Measurements from ENCODE around the gene HNRNPH2. TPM values are rescaled to one million over a fixed set of nuclear protein-coding genes. Genes with fewer than 3 reads are reported as not detected.

Gene HNRNPH2, protein sequence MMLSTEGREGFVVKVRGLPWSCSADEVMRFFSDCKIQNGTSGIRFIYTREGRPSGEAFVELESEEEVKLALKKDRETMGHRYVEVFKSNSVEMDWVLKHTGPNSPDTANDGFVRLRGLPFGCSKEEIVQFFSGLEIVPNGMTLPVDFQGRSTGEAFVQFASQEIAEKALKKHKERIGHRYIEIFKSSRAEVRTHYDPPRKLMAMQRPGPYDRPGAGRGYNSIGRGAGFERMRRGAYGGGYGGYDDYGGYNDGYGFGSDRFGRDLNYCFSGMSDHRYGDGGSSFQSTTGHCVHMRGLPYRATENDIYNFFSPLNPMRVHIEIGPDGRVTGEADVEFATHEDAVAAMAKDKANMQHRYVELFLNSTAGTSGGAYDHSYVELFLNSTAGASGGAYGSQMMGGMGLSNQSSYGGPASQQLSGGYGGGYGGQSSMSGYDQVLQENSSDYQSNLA
- polyA plus RNA-seq (2011; rRNA removed) (17.9 and 37.4 TPM in 2 replicates), polyA minus RNA-seq (2011; rRNA and poly(A)+ RNA removed) (13.1 and 13.8 TPM in 2 replicates)

DNA sequence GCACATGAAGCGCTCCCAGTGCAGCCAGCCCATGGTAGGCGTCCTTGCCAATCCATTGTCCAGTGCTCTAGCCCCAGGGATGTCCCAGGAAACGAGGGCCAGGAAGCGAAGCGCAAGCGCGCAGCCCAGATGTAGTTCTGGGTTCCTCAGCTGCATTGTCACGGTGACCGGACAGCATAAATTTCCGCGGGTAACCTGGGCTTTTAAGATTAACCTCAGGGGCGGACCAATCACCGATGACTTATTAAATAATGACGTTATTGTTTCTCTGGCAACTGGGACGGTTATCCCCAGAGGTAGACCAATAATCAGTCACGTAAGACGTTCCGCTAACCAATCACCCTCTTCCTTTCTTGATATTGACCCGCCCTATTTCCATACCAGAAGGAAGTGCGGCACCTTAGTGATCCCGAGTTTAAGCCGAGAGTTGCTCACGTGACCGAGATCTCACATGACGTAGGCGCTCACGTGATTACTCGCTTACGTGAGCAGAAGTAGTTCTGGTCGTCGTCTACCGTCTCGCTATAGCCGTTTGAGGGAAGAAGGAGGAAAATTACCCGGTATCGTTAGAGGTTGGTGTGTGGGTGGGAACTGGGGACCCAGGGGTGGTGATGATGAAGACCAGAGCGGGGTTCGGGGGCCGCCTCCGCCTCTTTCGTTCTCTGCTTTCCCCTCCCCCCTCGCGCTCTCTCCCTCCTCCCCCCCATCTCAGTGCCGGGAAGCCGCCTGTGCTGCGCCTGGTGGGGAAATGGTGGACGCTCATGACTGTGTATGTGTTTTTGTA is at the start of gene HNRNPH2, which contains the start of gene GLA:
Gene HNRNPH2, plus strand, starts transcription at position 475 of the 784 bp plus-strand sequence. CDS start 3,767 bp downstream, outside the sequence.
Gene GLA, minus strand, starts transcription at position 178 of the 784 bp plus-strand sequence. Its CDS starts 22 bp downstream, at position 156.
- POLR2A ChIA-PET: interaction anchor here (0.7 kb wide), 1 partner anchor 247 kb away, joined by 7 read pairs; no protein-coding TSS in a partner anchor

DNA sequence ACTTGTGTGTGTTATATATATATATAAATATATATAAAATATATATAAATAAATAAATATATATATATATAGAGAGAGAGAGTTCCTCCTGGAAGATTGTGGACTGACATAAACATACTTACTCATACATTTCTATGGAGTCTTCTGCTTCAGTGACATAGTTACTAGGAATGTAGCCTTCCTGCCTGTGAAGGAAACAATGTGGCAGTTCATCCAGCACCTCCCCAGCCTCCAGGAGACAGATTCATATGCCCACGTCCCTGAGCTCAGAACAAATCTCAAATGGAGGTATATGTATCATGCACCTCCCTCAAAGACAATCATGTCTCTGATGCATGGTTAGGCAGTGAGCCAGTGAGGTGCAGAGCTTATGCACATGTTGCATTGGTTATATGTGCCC is 48.1 kb upstream of the HNRNPH2 start:
- ChIA-PET CTCF (no interaction called here), POLR2A (no interaction called here)
- H3K36me3 ChIP-seq (ENCODE audit: control insufficient read depth, insufficient read depth, low read length): no peaks in the 10 kb centered on the region
- H3K27me3 ChIP-seq (ENCODE audit: control insufficient read depth, insufficient read depth, low read length): no peaks in the 10 kb centered on the region
- DNase-seq (ENCODE audit: low read depth): no peak
- no peak overlapping the region for H3K4me3 ChIP-seq (ENCODE audit: low read depth, low read length)
- TF ChIP-seq, protein P1, sequence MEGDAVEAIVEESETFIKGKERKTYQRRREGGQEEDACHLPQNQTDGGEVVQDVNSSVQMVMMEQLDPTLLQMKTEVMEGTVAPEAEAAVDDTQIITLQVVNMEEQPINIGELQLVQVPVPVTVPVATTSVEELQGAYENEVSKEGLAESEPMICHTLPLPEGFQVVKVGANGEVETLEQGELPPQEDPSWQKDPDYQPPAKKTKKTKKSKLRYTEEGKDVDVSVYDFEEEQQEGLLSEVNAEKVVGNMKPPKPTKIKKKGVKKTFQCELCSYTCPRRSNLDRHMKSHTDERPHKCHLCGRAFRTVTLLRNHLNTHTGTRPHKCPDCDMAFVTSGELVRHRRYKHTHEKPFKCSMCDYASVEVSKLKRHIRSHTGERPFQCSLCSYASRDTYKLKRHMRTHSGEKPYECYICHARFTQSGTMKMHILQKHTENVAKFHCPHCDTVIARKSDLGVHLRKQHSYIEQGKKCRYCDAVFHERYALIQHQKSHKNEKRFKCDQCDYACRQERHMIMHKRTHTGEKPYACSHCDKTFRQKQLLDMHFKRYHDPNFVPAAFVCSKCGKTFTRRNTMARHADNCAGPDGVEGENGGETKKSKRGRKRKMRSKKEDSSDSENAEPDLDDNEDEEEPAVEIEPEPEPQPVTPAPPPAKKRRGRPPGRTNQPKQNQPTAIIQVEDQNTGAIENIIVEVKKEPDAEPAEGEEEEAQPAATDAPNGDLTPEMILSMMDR (IDR thresholded peaks at IDR 0.05; ENCODE audit: insufficient read depth, low read depth, low read length): no peak

More for the DNA sequence above, at the start of gene HNRNPH2, which contains the start of gene GLA:
- DNase-seq (ENCODE audit: low read depth): peak; percentile 97
- H3K36me3 ChIP-seq (ENCODE audit: control insufficient read depth, insufficient read depth, low read length): no peaks in the 10 kb centered on the region; the same call in 1 of the 2 replicates
- CTCF ChIA-PET: interaction anchor here (1.0 kb wide), 1 partner anchor 17 kb away, joined by 3 read pairs; the partner anchor contains the start of gene RPL36A
- peak within 1 kb of the TSS; percentile 70 for H3K4me3 ChIP-seq (ENCODE audit: low read depth, low read length)
- no peaks in the 10 kb centered on the region for H3K27me3 ChIP-seq (ENCODE audit: control insufficient read depth, insufficient read depth, low read length)
- TF ChIP-seq, protein P1 (IDR thresholded peaks at IDR 0.05; ENCODE audit: insufficient read depth, low read depth, low read length): peak; percentile 12; the same call in 1 of the 2 replicates

DNA sequence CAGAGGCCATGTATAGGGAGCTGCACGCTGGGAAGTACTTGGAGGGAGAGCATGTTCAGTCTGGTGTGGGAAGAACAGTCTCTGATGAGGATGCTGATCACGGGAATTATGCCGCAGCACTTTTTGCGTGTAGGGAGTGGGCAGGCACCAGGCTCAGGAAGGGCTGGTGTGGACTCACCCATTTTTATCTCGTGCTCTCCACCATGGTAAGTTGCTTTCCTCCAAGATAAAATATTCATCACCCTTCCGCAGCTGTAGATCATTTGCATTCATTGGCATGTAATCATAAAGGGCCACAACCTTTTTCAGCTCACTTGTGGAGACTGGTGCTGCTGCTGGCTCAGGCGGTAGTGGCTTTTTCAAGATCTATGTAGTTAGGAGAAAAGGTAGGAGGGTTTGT is 47.6 kb upstream of the HNRNPH2 start:
- no peak for DNase-seq (ENCODE audit: low read depth)

DNA sequence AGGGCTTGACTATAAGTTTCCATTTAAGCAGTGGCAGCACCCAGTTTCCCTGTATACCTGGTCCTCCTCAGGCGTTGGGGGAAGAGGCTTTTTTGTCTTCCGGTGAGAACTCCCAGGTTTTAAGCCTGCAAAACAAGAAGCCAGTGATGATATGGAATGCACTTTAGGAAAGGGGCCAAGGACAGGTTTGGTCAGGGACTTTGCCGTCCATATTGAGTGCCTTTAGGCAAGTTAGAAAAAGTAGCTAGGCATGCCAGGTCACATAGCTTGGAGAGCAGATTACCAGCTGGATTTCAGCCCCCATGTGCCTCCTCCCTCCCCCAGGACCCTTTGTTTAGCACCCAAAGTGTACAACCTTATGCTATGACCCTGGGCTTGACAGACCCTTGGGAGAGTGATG is 45.9 kb upstream of the HNRNPH2 start:
- no peaks in the 10 kb centered on the region for H3K27me3 ChIP-seq (ENCODE audit: control insufficient read depth, insufficient read depth, low read length)
- H3K4me3 ChIP-seq (ENCODE audit: low read depth, low read length): no peak overlapping the region
- no peak for DNase-seq (ENCODE audit: low read depth)
- ChIA-PET CTCF (no interaction called here), POLR2A (no interaction called here)
- no peaks in the 10 kb centered on the region for H3K36me3 ChIP-seq (ENCODE audit: control insufficient read depth, insufficient read depth, low read length)
- TF ChIP-seq, protein P1 (IDR thresholded peaks at IDR 0.05; ENCODE audit: insufficient read depth, low read depth, low read length): no peak

More for the DNA sequence above, 47.6 kb upstream of the HNRNPH2 start:
- Histone ChIP-seq H3K36me3 (ENCODE audit: control insufficient read depth, insufficient read depth, low read length) (no peaks in the 10 kb centered on the region), H3K27me3 (ENCODE audit: control insufficient read depth, insufficient read depth, low read length) (no peaks in the 10 kb centered on the region), H3K4me3 (ENCODE audit: low read depth, low read length) (no peak overlapping the region)
- POLR2A ChIA-PET: no interaction called here
- TF ChIP-seq, protein P1 (IDR thresholded peaks at IDR 0.05; ENCODE audit: insufficient read depth, low read depth, low read length): no peak
- CTCF ChIA-PET: no interaction called here

DNA sequence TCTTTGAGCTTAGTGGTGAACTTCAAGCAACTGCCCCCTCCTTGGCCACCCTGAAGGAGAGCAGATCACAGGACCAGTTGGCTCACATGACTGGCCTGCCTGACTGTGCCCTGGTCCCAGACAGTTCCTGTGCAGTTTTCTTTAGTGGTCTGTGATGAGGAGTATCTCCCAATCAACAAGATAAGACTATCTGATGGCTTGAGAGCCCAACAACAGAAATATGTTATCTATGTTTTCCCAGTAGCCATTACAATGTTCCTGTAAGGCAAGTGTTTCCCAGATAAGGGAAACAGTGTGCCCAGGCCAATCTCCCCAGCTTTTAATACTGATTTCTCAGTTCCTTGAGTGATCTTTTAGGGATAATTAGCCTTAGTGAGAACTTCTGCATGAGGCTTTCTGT is 45.3 kb upstream of the HNRNPH2 start:
- TF ChIP-seq, protein P1 (IDR thresholded peaks at IDR 0.05; ENCODE audit: insufficient read depth, low read depth, low read length): no peak
- ChIA-PET CTCF (no interaction called here), POLR2A (no interaction called here)
- Histone ChIP-seq H3K4me3 (ENCODE audit: low read depth, low read length) (no peak overlapping the region), H3K27me3 (ENCODE audit: control insufficient read depth, insufficient read depth, low read length) (no peaks in the 10 kb centered on the region), H3K36me3 (ENCODE audit: control insufficient read depth, insufficient read depth, low read length) (no peaks in the 10 kb centered on the region)
- DNase-seq (ENCODE audit: low read depth): no peak
